Liver (tissue), 3 donors: ENCODE measurements around the gene ATXN1.

Experiments
- EGR1 ChIP-seq, 2 donors: IDR thresholded peaks; 2 replicates each; pipeline ENCODE4 v1.6.1; 2016 to 2018; ENCODE audit warnings: antibody characterized with exemption in 2 of 2, low read depth in 2 of 2
- FOXA2 ChIP-seq: IDR thresholded peaks from 2 replicates; pipeline ENCODE4 v1.6.1; 2016; ENCODE audit warnings: antibody characterized with exemption
- GABPA ChIP-seq, 2 donors: IDR thresholded peaks in 1 of 2; conservative IDR thresholded peaks in 1 of 2; 2 replicates each; pipeline ENCODE4 v1.6.1; 2016; ENCODE audit warnings: antibody characterized with exemption in 2 of 2, mild to moderate bottlenecking in 1 of 2, moderate library complexity in 1 of 2
- JUND ChIP-seq, 2 donors: IDR thresholded peaks; 2 replicates each; pipeline ENCODE4 v1.6.1; 2016; ENCODE audit warnings: antibody characterized with exemption in 2 of 2
- SP1 ChIP-seq: IDR thresholded peaks from 2 replicates; pipeline ENCODE4 v1.6.1; 2018; ENCODE audit warnings: antibody characterized with exemption, mild to moderate bottlenecking
- TAF1 ChIP-seq: conservative IDR thresholded peaks from 2 replicates; pipeline ENCODE4 v1.6.1; 2016; ENCODE audit warnings: antibody characterized with exemption, mild to moderate bottlenecking
- YY1 ChIP-seq: IDR thresholded peaks from 2 replicates; pipeline ENCODE4 v1.6.1; 2016; ENCODE audit warnings: antibody characterized with exemption, mild to moderate bottlenecking
- TF ChIP-seq, protein P1 (sequence below): fragments of 150-350 bp; IDR thresholded peaks from 2 replicates; pipeline ENCODE4 v1.5.1; 2017; ENCODE audit warnings: improper control_type of control experiment, low read depth, low read length; ENCODE audit not compliant: missing input control
- TF ChIP-seq, protein P2 (sequence below): IDR thresholded peaks from 2 replicates; pipeline ENCODE4 v1.6.1; 2016; ENCODE audit warnings: antibody characterized with exemption, mild to moderate bottlenecking
- TF ChIP-seq, protein P3 (sequence below): IDR thresholded peaks from 2 replicates; pipeline ENCODE4 v1.6.1; 2016; ENCODE audit warnings: antibody characterized with exemption
- TF ChIP-seq, protein P4 (sequence below): IDR thresholded peaks from 2 replicates; pipeline ENCODE4 v1.6.1; 2016; ENCODE audit warnings: antibody characterized with exemption
- donor health status: healthy.
- donor health status: healthy.

DNA sequence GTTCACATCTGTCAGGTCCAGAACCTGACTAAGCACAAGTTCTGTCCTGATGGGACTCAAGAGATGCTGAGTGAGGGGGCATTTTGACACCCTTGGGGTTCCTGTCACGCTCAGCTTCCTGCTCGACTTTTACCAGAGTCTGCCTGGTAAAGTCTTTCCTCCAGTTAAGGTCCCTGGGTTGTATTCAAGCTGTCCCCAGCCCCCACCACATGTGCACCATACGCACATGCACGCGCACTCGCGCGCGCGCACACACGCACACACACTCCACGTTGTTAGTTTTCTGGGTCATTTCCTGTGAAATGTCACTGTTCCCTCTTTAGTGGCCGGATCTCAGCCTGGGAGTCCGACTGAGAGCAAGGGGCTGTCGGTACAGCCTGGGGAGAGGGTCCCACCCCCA lies 356.8 kb downstream of the ATXN1 start:
- TF ChIP-seq, protein P1, sequence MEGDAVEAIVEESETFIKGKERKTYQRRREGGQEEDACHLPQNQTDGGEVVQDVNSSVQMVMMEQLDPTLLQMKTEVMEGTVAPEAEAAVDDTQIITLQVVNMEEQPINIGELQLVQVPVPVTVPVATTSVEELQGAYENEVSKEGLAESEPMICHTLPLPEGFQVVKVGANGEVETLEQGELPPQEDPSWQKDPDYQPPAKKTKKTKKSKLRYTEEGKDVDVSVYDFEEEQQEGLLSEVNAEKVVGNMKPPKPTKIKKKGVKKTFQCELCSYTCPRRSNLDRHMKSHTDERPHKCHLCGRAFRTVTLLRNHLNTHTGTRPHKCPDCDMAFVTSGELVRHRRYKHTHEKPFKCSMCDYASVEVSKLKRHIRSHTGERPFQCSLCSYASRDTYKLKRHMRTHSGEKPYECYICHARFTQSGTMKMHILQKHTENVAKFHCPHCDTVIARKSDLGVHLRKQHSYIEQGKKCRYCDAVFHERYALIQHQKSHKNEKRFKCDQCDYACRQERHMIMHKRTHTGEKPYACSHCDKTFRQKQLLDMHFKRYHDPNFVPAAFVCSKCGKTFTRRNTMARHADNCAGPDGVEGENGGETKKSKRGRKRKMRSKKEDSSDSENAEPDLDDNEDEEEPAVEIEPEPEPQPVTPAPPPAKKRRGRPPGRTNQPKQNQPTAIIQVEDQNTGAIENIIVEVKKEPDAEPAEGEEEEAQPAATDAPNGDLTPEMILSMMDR: no peak
- TF ChIP-seq FOXA2 (no peak), TAF1 (no peak), JUND (IDR thresholded peaks at IDR 0.05) (no peak), YY1 (no peak), SP1 (no peak), EGR1 (IDR thresholded peaks at IDR 0.05; ENCODE audit: low read depth in 2 of 2) (no peak), GABPA (IDR thresholded peaks at IDR 0.05 in 1 of 2, conservative IDR thresholded peaks at IDR 0.05 in 1 of 2) (no peak)
- TF ChIP-seq, protein P2, sequence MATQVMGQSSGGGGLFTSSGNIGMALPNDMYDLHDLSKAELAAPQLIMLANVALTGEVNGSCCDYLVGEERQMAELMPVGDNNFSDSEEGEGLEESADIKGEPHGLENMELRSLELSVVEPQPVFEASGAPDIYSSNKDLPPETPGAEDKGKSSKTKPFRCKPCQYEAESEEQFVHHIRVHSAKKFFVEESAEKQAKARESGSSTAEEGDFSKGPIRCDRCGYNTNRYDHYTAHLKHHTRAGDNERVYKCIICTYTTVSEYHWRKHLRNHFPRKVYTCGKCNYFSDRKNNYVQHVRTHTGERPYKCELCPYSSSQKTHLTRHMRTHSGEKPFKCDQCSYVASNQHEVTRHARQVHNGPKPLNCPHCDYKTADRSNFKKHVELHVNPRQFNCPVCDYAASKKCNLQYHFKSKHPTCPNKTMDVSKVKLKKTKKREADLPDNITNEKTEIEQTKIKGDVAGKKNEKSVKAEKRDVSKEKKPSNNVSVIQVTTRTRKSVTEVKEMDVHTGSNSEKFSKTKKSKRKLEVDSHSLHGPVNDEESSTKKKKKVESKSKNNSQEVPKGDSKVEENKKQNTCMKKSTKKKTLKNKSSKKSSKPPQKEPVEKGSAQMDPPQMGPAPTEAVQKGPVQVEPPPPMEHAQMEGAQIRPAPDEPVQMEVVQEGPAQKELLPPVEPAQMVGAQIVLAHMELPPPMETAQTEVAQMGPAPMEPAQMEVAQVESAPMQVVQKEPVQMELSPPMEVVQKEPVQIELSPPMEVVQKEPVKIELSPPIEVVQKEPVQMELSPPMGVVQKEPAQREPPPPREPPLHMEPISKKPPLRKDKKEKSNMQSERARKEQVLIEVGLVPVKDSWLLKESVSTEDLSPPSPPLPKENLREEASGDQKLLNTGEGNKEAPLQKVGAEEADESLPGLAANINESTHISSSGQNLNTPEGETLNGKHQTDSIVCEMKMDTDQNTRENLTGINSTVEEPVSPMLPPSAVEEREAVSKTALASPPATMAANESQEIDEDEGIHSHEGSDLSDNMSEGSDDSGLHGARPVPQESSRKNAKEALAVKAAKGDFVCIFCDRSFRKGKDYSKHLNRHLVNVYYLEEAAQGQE: no peak
- TF ChIP-seq, protein P3, sequence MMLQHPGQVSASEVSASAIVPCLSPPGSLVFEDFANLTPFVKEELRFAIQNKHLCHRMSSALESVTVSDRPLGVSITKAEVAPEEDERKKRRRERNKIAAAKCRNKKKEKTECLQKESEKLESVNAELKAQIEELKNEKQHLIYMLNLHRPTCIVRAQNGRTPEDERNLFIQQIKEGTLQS: no peak
- TF ChIP-seq, protein P4, sequence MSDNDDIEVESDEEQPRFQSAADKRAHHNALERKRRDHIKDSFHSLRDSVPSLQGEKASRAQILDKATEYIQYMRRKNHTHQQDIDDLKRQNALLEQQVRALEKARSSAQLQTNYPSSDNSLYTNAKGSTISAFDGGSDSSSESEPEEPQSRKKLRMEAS: no peak
